Measurements from ENCODE around the gene DDIAS.
"Not testable (repeated sequence)": the region's sequence is repeated elsewhere in the genome, so short reads cannot be mapped to it uniquely, and the experiment has no call there.

Gene DDIAS

DNA sequence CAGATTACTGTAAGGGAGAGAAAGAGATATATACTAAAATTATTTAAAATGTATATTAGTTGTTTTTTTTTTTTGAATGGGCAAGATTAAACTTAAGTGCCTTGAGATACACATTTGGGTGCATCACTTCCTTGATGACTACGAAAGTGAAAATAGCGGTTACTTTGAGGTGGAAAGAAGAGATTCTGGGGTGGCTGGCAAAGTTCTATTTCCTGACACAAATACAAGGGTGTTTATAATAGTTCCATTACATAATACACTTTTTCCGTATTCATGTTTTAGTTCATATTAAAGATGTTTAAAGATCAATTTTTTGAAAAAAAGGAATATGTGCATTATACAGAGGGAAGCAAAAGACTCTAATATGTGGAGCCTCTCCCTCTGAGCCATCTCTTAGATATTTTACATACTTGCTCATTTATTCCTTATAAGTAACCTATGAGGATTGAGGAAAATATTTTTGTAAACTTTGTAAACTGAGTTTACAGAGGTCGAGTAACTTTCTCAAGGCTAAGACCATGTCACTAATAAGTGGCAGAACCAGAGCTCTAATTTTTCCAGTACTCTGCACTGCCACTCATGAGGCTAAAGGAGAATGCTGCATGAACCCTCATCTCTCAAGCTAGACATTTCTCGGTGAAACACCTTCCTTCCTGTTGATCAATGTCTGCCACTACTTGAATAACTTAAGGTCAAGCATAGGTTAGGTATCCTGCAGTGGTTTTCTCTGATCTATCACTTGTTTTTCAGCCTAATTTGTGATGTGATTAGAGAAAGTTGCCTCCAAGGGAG is 58.6 kb downstream of the DDIAS start:
- FAIRE-seq: peak; percentile 91
- TF ChIP-seq POLR2A (IDR thresholded peaks at IDR 0.05; ENCODE audit: low read depth, low read length) (no peak), POLR2AphosphoS5 (IDR thresholded peaks at IDR 0.05; ENCODE audit: low read depth, low read length) (no peak), TAF1 (IDR thresholded peaks at IDR 0.05; ENCODE audit: borderline replicate concordance, low read depth, low read length) (no peak)
- no peak for DNase-seq (ENCODE audit: insufficient read length)

DNA sequence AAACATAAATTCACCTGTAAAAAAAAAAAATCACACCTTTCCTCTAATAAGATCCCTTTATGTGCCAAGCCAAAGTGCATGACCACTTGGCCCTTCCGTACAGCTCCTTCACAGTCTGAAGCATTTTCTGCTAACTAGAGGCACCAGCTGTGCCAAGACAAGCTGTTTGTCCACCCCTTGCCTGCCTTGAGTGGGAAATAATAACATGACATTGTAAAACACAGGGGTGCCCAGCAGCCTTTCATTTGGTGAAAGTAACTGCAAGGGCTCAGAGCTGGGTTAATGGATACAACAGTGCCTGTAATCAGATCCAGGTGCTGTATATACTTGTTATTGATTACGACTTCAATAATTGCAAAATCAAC is 59.2 kb downstream of the DDIAS start:
- no peak for TF ChIP-seq POLR2AphosphoS5 (IDR thresholded peaks at IDR 0.05; ENCODE audit: low read depth, low read length)
- TF ChIP-seq TAF1 (IDR thresholded peaks at IDR 0.05; ENCODE audit: borderline replicate concordance, low read depth, low read length): no peak
- TF ChIP-seq POLR2A (IDR thresholded peaks at IDR 0.05; ENCODE audit: low read depth, low read length): no peak
- DNase-seq (ENCODE audit: insufficient read length): no peak
- FAIRE-seq: no peak

DNA sequence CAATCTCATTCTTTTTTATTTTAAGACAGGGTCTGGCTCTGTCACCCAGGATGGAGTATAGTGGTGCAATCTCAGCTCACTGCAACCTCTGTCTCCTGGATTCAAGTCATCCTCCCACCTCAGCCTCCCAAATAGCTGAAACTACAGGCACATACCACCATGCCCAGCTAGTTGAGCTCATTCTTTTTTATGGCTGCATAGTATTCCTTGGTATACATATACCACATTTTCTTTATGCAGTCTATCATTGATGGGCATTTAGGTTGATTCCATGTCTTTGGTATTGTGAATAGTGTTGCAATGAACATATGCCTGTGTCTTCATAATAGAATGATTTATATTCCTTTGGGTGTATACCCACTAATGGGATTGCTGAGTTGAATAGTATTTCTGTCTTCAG is 60.5 kb downstream of the DDIAS start:
- not testable (repeated sequence) for FAIRE-seq

DNA sequence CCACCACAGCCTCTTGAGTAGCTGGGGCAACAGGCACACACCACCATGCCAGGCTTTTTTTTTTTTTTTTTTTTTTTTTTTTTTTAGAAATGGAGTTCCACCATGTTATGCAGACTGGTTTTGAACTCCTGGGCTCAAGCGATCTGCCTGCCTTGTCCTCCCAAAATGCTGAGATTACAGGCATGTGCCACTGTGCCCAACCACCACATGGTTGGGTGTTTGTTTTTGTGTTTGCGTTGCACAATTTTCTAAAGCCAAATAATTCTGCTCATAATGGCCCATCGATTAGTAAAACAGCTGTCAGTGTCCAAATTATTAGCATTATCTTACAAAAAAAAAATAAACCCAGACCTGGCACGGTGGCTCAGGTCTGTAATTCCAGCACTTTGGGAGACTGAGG is 65.8 kb downstream of the DDIAS start:
- no peak for TF ChIP-seq POLR2AphosphoS5 (IDR thresholded peaks at IDR 0.05; ENCODE audit: low read depth, low read length)
- TF ChIP-seq TAF1 (IDR thresholded peaks at IDR 0.05; ENCODE audit: borderline replicate concordance, low read depth, low read length): no peak
- TF ChIP-seq POLR2A (IDR thresholded peaks at IDR 0.05; ENCODE audit: low read depth, low read length): no peak
- DNase-seq (ENCODE audit: insufficient read length): no peak
- no peak for FAIRE-seq

More for the DNA sequence above, 60.5 kb downstream of the DDIAS start:
- DNase-seq (ENCODE audit: insufficient read length): not testable (repeated sequence)

DNA sequence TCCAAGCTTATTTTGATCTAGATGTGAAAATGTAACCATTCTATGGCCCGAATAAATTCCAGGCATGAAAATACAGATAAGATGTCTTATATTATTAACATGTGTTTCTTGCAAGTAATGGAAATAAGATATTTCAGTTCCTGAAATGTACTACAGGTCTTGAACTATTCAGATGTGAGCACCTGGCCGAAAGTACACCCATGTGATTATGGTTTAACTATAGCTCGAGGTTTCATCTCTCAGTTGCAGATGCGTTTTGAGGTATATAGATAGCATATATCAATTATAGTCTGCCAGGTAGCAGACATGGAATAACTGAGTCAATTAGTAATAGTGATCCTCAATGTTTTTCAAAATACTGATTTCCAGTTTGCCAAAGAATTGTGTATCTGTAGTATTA is 68.3 kb downstream of the DDIAS start:
- DNase-seq (ENCODE audit: insufficient read length): peak; percentile 19
- no peak for TF ChIP-seq POLR2AphosphoS5 (IDR thresholded peaks at IDR 0.05; ENCODE audit: low read depth, low read length)
- no peak for TF ChIP-seq TAF1 (IDR thresholded peaks at IDR 0.05; ENCODE audit: borderline replicate concordance, low read depth, low read length)
- FAIRE-seq: peak; percentile 96

DNA sequence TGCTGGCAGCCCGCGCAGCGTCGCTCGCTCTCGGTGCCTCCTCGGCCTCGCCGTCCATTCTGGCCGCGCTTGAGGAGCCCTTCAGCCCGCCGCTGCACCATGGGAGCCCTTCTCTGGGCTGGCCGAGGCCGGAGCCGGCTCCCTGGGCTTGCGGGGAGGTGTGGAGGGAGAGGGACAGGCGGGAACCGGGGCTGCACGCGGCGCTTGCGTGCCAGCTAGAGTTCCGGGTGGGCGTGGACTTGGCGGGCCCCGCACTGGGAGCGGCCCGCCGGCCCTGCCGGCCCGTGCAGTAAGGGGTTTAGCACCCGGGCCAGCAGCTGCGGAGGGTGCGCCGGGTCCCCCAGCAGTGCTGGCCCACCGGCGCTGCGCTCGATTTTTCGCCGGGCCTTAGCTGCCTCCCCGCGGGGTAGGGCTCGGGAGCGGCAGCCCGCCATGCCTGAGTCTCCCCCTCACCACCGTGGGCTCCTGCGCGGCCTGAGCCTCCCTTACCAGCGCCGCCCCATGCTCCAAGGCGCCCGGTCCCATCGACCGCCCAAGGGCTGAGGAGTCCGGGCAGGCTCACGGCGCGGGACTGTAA is 69.1 kb downstream of the DDIAS start:
- FAIRE-seq; DNase-seq (ENCODE audit: insufficient read length): not testable (repeated sequence)

DNA sequence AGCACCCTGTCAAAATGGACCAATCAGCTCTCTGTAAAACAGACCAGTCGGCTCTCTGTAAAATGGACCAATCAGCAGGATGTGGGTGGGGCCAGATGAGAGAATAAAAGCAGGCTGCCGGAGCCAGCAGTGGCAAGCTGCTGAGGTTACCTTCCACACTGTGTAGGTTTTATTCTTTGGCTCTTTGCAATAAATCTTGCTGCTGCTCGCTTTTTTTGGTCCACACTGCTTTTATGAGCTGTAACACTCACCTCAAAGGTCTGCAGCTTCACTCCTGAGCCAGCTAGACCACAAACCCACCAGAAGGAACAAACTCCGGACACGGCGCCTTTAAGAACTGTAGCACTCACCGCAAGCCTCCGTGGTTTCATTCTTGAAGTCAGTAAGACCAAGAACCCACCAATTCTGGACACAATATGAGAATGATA is 70.0 kb downstream of the DDIAS start:
- TF ChIP-seq TAF1 (IDR thresholded peaks at IDR 0.05; ENCODE audit: borderline replicate concordance, low read depth, low read length): 0 out of 2 replicates have a peak, but pooled peaks have one; percentile 23
- peak; percentile 61; the same call in 1 of the 2 replicates for TF ChIP-seq POLR2AphosphoS5 (IDR thresholded peaks at IDR 0.05; ENCODE audit: low read depth, low read length)
- TF ChIP-seq POLR2A (IDR thresholded peaks at IDR 0.05; ENCODE audit: low read depth, low read length): peak; percentile 72
- peak; percentile 99 for FAIRE-seq
- DNase-seq (ENCODE audit: insufficient read length): not testable (repeated sequence)

DNA sequence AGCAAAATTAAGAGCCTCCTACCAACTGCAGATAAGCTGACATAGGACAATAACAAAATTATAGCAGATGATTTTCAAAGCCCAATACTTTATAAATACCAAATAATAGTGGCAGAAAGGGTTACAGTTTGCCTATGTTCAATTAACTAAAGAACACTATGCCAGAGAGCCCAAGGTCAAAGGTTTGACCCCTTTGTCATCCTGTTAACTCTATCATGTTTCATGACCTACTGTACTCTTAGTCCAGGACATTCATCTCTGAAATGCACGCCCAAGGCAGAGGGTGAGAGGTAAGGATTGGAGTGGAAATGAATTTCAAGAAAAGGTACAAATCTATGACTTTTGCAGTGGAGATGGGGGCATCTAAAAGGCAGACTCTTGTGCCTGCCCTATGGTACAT is 70.6 kb downstream of the DDIAS start:
- no peak for TF ChIP-seq POLR2AphosphoS5 (IDR thresholded peaks at IDR 0.05; ENCODE audit: low read depth, low read length)
- TF ChIP-seq POLR2A (IDR thresholded peaks at IDR 0.05; ENCODE audit: low read depth, low read length): no peak
- no peak for DNase-seq (ENCODE audit: insufficient read length)
- peak; percentile 82 for FAIRE-seq

DNA sequence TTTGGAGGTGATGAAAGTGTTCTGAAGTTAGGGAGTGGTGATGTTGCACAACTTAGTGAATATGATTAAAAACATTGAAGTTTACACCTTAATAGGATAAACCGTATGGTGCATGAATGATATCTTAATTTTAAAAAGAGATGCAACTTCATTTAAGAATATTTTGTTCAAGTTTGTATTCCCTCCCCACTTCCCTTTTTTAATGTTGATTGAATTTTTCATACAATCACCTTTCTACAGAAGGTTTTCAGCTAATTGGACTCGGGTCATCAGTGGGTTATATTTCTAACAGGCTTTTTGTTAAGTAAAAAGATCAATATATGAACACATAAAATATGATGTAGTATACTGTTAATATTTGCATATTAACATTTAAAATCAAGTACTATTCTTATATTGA is 72.6 kb downstream of the DDIAS start:
- no peak for FAIRE-seq
- no peak for DNase-seq (ENCODE audit: insufficient read length)
- TF ChIP-seq POLR2AphosphoS5 (IDR thresholded peaks at IDR 0.05; ENCODE audit: low read depth, low read length): no peak
- TF ChIP-seq TAF1 (IDR thresholded peaks at IDR 0.05; ENCODE audit: borderline replicate concordance, low read depth, low read length): no peak
- TF ChIP-seq POLR2A (IDR thresholded peaks at IDR 0.05; ENCODE audit: low read depth, low read length): no peak

DNA sequence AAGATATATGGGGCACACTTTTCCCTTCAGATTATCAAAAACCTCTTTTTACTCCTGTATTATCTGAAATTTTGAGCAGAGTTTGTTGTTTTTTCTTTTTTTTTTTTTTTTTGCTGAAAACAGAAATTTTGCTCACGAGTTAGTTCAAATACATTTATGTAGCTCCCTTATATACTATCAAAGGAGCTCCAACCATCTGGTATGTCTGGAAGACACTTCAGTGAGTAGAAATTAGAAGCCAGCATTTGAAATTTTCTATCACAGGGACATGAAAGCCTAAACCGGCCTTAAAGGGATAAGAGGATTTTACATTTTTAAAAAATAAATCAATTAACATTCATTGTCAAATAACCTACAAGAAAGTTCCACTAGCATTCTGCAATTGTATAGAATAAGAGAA is 73.3 kb downstream of the DDIAS start:
- TF ChIP-seq POLR2AphosphoS5 (IDR thresholded peaks at IDR 0.05; ENCODE audit: low read depth, low read length): no peak
- no peak for TF ChIP-seq TAF1 (IDR thresholded peaks at IDR 0.05; ENCODE audit: borderline replicate concordance, low read depth, low read length)
- TF ChIP-seq POLR2A (IDR thresholded peaks at IDR 0.05; ENCODE audit: low read depth, low read length): no peak
- FAIRE-seq (no peak), DNase-seq (ENCODE audit: insufficient read length) (no peak)

DNA sequence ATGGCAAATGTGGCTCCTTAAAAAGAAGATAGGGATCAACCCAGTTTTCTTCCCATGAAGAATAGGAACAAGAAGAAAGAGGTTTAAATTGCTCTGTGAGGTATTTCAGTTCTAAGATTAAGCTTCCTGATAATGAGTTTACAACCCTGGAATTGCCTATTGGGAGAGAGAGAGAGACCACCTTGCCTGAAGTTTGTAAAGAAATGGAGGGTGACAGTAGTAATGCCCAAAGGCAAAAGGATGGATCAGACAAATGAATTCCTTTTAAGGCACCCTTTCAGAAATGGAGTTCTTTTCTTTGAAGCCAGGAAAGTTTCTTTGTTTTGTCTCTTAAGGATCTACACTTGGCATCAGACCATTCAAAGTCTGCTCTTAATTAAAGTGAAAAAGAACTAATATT is 74.3 kb downstream of the DDIAS start:
- DNase-seq (ENCODE audit: insufficient read length) (no peak), FAIRE-seq (no peak)
- no peak for TF ChIP-seq POLR2AphosphoS5 (IDR thresholded peaks at IDR 0.05; ENCODE audit: low read depth, low read length)

DNA sequence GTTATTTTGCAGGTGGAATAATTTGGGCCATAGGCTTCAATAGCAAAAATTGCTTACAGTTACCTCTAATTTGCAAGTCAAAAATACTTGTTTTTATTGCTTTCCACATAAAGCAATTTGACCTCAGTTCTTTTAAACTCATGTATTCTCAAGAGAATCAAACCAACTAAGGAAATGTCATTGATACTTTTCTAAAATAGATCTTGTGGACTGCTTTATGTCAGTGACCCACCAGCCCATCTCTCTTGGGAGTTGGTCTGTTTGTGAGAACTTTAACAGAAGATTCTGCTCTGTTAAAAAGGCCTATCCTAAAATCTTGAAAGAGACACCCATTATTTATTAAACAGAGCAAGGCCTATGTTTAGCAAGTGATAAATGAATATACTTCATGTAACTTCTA is 75.2 kb downstream of the DDIAS start:
- FAIRE-seq: peak; percentile 60

More for the DNA sequence above, 75.2 kb downstream of the DDIAS start:
- TF ChIP-seq POLR2A (IDR thresholded peaks at IDR 0.05; ENCODE audit: low read depth, low read length): no peak
- no peak for TF ChIP-seq POLR2AphosphoS5 (IDR thresholded peaks at IDR 0.05; ENCODE audit: low read depth, low read length)
- TF ChIP-seq TAF1 (IDR thresholded peaks at IDR 0.05; ENCODE audit: borderline replicate concordance, low read depth, low read length): no peak
- DNase-seq (ENCODE audit: insufficient read length): no peak
